GM21737 (cell line): ENCODE results near the gene ERO1A.

Source experiments
- ATAC-seq: cut with Tn5 transposase; IDR thresholded peaks from one replicate; pipeline ENCODE4 v1.9.1; 2021; ENCODE audit warnings: mild to moderate bottlenecking, moderate library complexity; ENCODE audit not compliant: unreplicated experiment

The ERO1A gene

GRCh38 chr14:52700701-52701172 lies 5.4 kb upstream of the ERO1A start:
- no peak for ATAC-seq

- peak; percentile 51 for ATAC-seq
Observed at GRCh38 chr14:52694761-52695480, 437 bp downstream of the ERO1A start.

GRCh38 chr14:52693532-52693931 lies 1.8 kb downstream of the ERO1A start:
- no peak for ATAC-seq

- no peak for ATAC-seq
Observed at GRCh38 chr14:52693036-52693435, 2.3 kb downstream of the ERO1A start.

GRCh38 chr14:52692248-52692962 lies 3.0 kb downstream of the ERO1A start:
- ATAC-seq: no peak

- no peak for ATAC-seq
Observed at GRCh38 chr14:52690983-52691760, 4.2 kb downstream of the ERO1A start.

GRCh38 chr14:52686176-52686575 lies 9.2 kb downstream of the ERO1A start:
- no peak for ATAC-seq

- no peak for ATAC-seq
Observed at GRCh38 chr14:52683985-52684520, 11.3 kb downstream of the ERO1A start.

- ATAC-seq: no peak
Observed at GRCh38 chr14:52678591-52678990, 16.8 kb downstream of the ERO1A start.

GRCh38 chr14:52663850-52664249 lies 31.5 kb downstream of the ERO1A start:
- no peak for ATAC-seq

- ATAC-seq: no peak
Observed at GRCh38 chr14:52661314-52661713, 34.0 kb downstream of the ERO1A start.

- ATAC-seq: no peak
Observed at GRCh38 chr14:52660832-52661231, 34.5 kb downstream of the ERO1A start.

- no peak for ATAC-seq
Observed at GRCh38 chr14:52660325-52660724, 35.0 kb downstream of the ERO1A start.

GRCh38 chr14:52656905-52657304 lies 38.5 kb downstream of the ERO1A start:
- no peak for ATAC-seq

- ATAC-seq: no peak
Observed at GRCh38 chr14:52650774-52651173, 44.6 kb downstream of the ERO1A start.

- no peak for ATAC-seq
Observed at GRCh38 chr14:52649511-52649910, 45.8 kb downstream of the ERO1A start.

- no peak for ATAC-seq
Observed at GRCh38 chr14:52641745-52642144, 53.6 kb downstream of the ERO1A start.

GRCh38 chr14:52640137-52640536 lies 55.2 kb downstream of the ERO1A start:
- no peak for ATAC-seq

- no peak for ATAC-seq
Observed at GRCh38 chr14:52619687-52620086, 75.7 kb downstream of the ERO1A start.

GRCh38 chr14:52618602-52619001 lies 76.8 kb downstream of the ERO1A start:
- no peak for ATAC-seq

GRCh38 chr14:52610187-52610586 lies 85.2 kb downstream of the ERO1A start:
- ATAC-seq: no peak
